ENCODE results near the gene CTBP2.

Gene CTBP2

GRCh38 chr10:125159932-125160855 lies at the start of gene CTBP2:
Gene CTBP2 (minus strand): TSS chr10:125160563.
- DNase-seq, result no peak

GRCh38 chr10:125209591-125210355 lies 49.4 kb upstream of the CTBP2 start:
- no peak for DNase-seq

- no peak for DNase-seq
Measured at GRCh38 chr10:125208854-125209565, 48.6 kb upstream of the CTBP2 start.

- DNase-seq, result no peak
Measured at GRCh38 chr10:125206623-125207022, 46.3 kb upstream of the CTBP2 start.

- DNase-seq, result no peak
Measured at GRCh38 chr10:125205431-125205830, 45.1 kb upstream of the CTBP2 start.

- DNase-seq, result no peak
Measured at GRCh38 chr10:125204400-125204799, 44.0 kb upstream of the CTBP2 start.

- DNase-seq, result no peak
Measured at GRCh38 chr10:125203186-125203800, 42.9 kb upstream of the CTBP2 start.

GRCh38 chr10:125201791-125202622 lies 41.6 kb upstream of the CTBP2 start:
- DNase-seq, result no peak

- no peak for DNase-seq
Measured at GRCh38 chr10:125201108-125201524, 40.8 kb upstream of the CTBP2 start.

GRCh38 chr10:125200396-125200795 lies 40.0 kb upstream of the CTBP2 start:
- DNase-seq, result no peak

- no peak for DNase-seq
Measured at GRCh38 chr10:125199270-125199669, 38.9 kb upstream of the CTBP2 start.

- no peak for DNase-seq
Measured at GRCh38 chr10:125194814-125195213, 34.5 kb upstream of the CTBP2 start.

- no peak for DNase-seq
Measured at GRCh38 chr10:125193306-125193877, 33.0 kb upstream of the CTBP2 start.

- no peak for DNase-seq
Measured at GRCh38 chr10:125192620-125193019, 32.3 kb upstream of the CTBP2 start.

- DNase-seq, result no peak
Measured at GRCh38 chr10:125192005-125192404, 31.6 kb upstream of the CTBP2 start.

- DNase-seq, result no peak
Measured at GRCh38 chr10:125190946-125191345, 30.6 kb upstream of the CTBP2 start.

GRCh38 chr10:125190414-125190813 lies 30.1 kb upstream of the CTBP2 start:
- DNase-seq, result no peak

- no peak for DNase-seq
Measured at GRCh38 chr10:125189162-125189561, 28.8 kb upstream of the CTBP2 start.

- no peak for DNase-seq
Measured at GRCh38 chr10:125187238-125188194, 27.2 kb upstream of the CTBP2 start.
